H1 (cell line): Measurements from ENCODE around the gene PLBD2. TPM values are rescaled to one million over a fixed set of nuclear protein-coding genes. Genes with fewer than 3 reads are reported as not detected.

ENCODE experiments used
- CTCF ChIA-PET: fragments of 300-600 bp; sonication (Branson Sonifier 250); formaldehyde crosslinking; loops from one replicate; lab custom pipeline; 2021; ENCODE audit not compliant: partially characterized antibody; lab: Charles Lee
- POLR2A ChIA-PET: fragments of 300-600 bp; sonication (Branson Sonifier 250); formaldehyde crosslinking; loops from one replicate; lab custom pipeline; 2021; ENCODE audit warnings: inconsistent platforms; ENCODE audit not compliant: partially characterized antibody; lab: Charles Lee
- DNase-seq, 2 experiments: peaks; one replicate each; pipeline versions ENCODE4 v3.0.0 to v3.0.0-alpha.2; 2010 to 2022; ENCODE audit warnings: low spot score in 2 of 2, low read depth in 1 of 2, mixed read lengths in 1 of 2
- FAIRE-seq: peaks from 2 replicates; lab custom pipeline; 2011; peaks lifted over from hg19 to GRCh38; lab: Jason Lieb, UNC
- H2AFZ ChIP-seq: 2 replicates; pipeline ENCODE4 v1.8.1; 2012; ENCODE audit warnings: low read length, inconsistent platforms
- H2AK5ac ChIP-seq: 2 replicates; pipeline ENCODE4 v1.6.1; 2013; ENCODE audit warnings: low read depth, low read length
- H2BK120ac ChIP-seq: replicated peaks from 2 replicates; pipeline ENCODE3; 2013; ENCODE audit warnings: low read depth, low read length, inconsistent platforms
- H2BK12ac ChIP-seq: 2 replicates; pipeline ENCODE4 v1.6.1; 2013; ENCODE audit warnings: low read depth, low read length
- H2BK15ac ChIP-seq: 2 replicates; pipeline ENCODE4 v1.6.1; 2013; ENCODE audit warnings: low read length
- H2BK20ac ChIP-seq: 2 replicates; pipeline ENCODE4 v1.6.1; 2013; ENCODE audit warnings: low read length
- H2BK5ac ChIP-seq: 2 replicates; pipeline ENCODE4 v1.6.1; 2013; ENCODE audit warnings: low read depth, low read length
- H3K14ac ChIP-seq: 2 replicates; pipeline ENCODE4 v1.6.1; 2013; ENCODE audit warnings: inconsistent platforms; ENCODE audit not compliant: insufficient read length
- H3K18ac ChIP-seq: 2 replicates; pipeline ENCODE4 v1.6.1; 2013; ENCODE audit warnings: low read length; ENCODE audit errors: extremely low read depth
- H3K23ac ChIP-seq: 2 replicates; pipeline ENCODE4 v1.6.1; 2013; ENCODE audit warnings: inconsistent platforms; ENCODE audit not compliant: insufficient read length
- H3K23me2 ChIP-seq: 2 replicates; pipeline ENCODE4 v1.6.1; 2013; ENCODE audit warnings: low read depth, low read length
- H3K27ac ChIP-seq: 2 replicates; pipeline ENCODE4 v1.6.1; 2011; ENCODE audit warnings: low read depth, low read length, inconsistent platforms
- H3K27me3 ChIP-seq, 4 experiments: replicated peaks in 1 of 4; 1 replicate in 1 of 4; 2 replicates in 3 of 4; pipeline versions ENCODE4 v1.6.1 to v1.8.1; 2011 to 2013; ENCODE audit warnings: low read length in 3 of 4, mild to moderate bottlenecking in 3 of 4, inconsistent platforms in 2 of 4, mixed read lengths in 2 of 4, moderate library complexity in 1 of 4; ENCODE audit not compliant: control insufficient read depth in 3 of 4, insufficient read depth in 3 of 4; ENCODE audit errors: extremely low read depth in 1 of 4
- H3K36me3 ChIP-seq, 4 experiments: 2 replicates each; pipeline versions ENCODE4 v1.6.1 to v1.8.1; 2011 to 2013; ENCODE audit warnings: mild to moderate bottlenecking in 4 of 4, low read length in 3 of 4, moderate library complexity in 2 of 4, control low read depth in 1 of 4, inconsistent platforms in 1 of 4; ENCODE audit not compliant: insufficient read depth in 4 of 4, control insufficient read depth in 2 of 4
- H3K4ac ChIP-seq: replicated peaks from 2 replicates; pipeline ENCODE3; 2013; ENCODE audit warnings: low read length, low read depth, mixed read lengths, inconsistent platforms; ENCODE audit not compliant: insufficient read length
- H3K4me1 ChIP-seq, 4 experiments: replicated peaks in 1 of 4; 1 replicate in 1 of 4; 2 replicates in 3 of 4; pipeline versions ENCODE4 v1.6.1 to v1.8.1; 2011 to 2013; ENCODE audit warnings: low read length in 3 of 4, inconsistent platforms in 2 of 4, mixed read lengths in 1 of 4; ENCODE audit not compliant: insufficient read depth in 4 of 4, control insufficient read depth in 3 of 4
- H3K4me2 ChIP-seq, 2 experiments: 2 replicates each; pipeline versions ENCODE4 v1.6.1 to v1.8.1; 2011 to 2013; ENCODE audit warnings: low read depth in 2 of 2, low read length in 2 of 2, control low read depth in 1 of 2, inconsistent platforms in 1 of 2, mild to moderate bottlenecking in 1 of 2; ENCODE audit not compliant: insufficient read depth in 1 of 2
- H3K4me3 ChIP-seq, 4 experiments: fragments of 200-600, 300-600 bp in 1 of 4; sonication (generic), shearing (Covaris generic), sonication (Bioruptor Twin) in 1 of 4; 2 replicates each; pipeline versions ENCODE4 v1.5.1 to v1.8.1; 2011 to 2016; ENCODE audit warnings: low read length in 4 of 4, low read depth in 3 of 4, control low read depth in 2 of 4, inconsistent platforms in 2 of 4, mild to moderate bottlenecking in 2 of 4, mixed read lengths in 1 of 4, moderate library complexity in 1 of 4; ENCODE audit not compliant: insufficient read depth in 2 of 4; ENCODE audit errors: extremely low read depth in 1 of 4
- H3K56ac ChIP-seq: replicated peaks from 2 replicates; pipeline ENCODE3; 2013; ENCODE audit warnings: low read depth, mild to moderate bottlenecking, mixed read lengths, low read length, inconsistent platforms; ENCODE audit not compliant: insufficient read length
- H3K79me1 ChIP-seq: 2 replicates; pipeline ENCODE4 v1.6.1; 2013; ENCODE audit warnings: low read depth, low read length, control low read depth
- H3K79me2 ChIP-seq, 2 experiments: 2 replicates each; pipeline versions ENCODE4 v1.6.1 to v1.8.1; 2012 to 2013; ENCODE audit warnings: low read length in 2 of 2, mild to moderate bottlenecking in 2 of 2, inconsistent platforms in 1 of 2; ENCODE audit not compliant: insufficient read depth in 2 of 2, control insufficient read depth in 1 of 2
- H3K9ac ChIP-seq, 4 experiments: replicated peaks in 1 of 4; 1 replicate in 1 of 4; 2 replicates in 3 of 4; pipeline versions ENCODE4 v1.6.1 to v1.8.1; 2011 to 2013; ENCODE audit warnings: low read depth in 3 of 4, low read length in 3 of 4, control low read depth in 2 of 4, mild to moderate bottlenecking in 2 of 4, moderate library complexity in 2 of 4, inconsistent platforms in 1 of 4; ENCODE audit errors: extremely low read depth in 1 of 4
- H3K9me3 ChIP-seq, 2 experiments: 2 replicates each; pipeline versions ENCODE4 v1.6.1 to v1.8.1; 2012 to 2013; ENCODE audit warnings: mild to moderate bottlenecking in 2 of 2, moderate library complexity in 2 of 2, control low read depth in 1 of 2, inconsistent platforms in 1 of 2, low read depth in 1 of 2, low read length in 1 of 2, mixed read lengths in 1 of 2; ENCODE audit not compliant: insufficient read depth in 2 of 2
- H4K20me1 ChIP-seq, 2 experiments: replicated peaks in 1 of 2; 2 replicates each; pipeline versions ENCODE3 to v1.8.1; 2011 to 2013; ENCODE audit warnings: inconsistent platforms in 2 of 2, low read length in 2 of 2, mild to moderate bottlenecking in 1 of 2; ENCODE audit not compliant: insufficient read depth in 2 of 2, control insufficient read depth in 1 of 2
- H4K5ac ChIP-seq: 2 replicates; pipeline ENCODE4 v1.6.1; 2013; ENCODE audit warnings: low read length, low read depth, mixed read lengths, inconsistent platforms; ENCODE audit not compliant: insufficient read length
- H4K8ac ChIP-seq: 2 replicates; pipeline ENCODE4 v1.8.0; 2013; ENCODE audit warnings: mild to moderate bottlenecking, moderate library complexity, low read length, inconsistent platforms; ENCODE audit not compliant: insufficient read depth; ENCODE audit errors: extremely low read depth
- H4K91ac ChIP-seq: replicated peaks from 2 replicates; pipeline ENCODE3; 2013; ENCODE audit warnings: low read length, mixed read lengths, inconsistent platforms; ENCODE audit not compliant: insufficient read length
- CTBP2 ChIP-seq: IDR thresholded peaks from 2 replicates; pipeline ENCODE4 v1.7.0; 2011; ENCODE audit warnings: borderline replicate concordance, mild to moderate bottlenecking, moderate library complexity, mixed read lengths, low read length; ENCODE audit not compliant: insufficient read depth, insufficient read length
- KDM1A ChIP-seq: fragments of 200-600, 300-600 bp; sonication (generic); IDR thresholded peaks from 2 replicates; pipeline ENCODE4 v1.7.1; 2016; ENCODE audit warnings: mild to moderate bottlenecking, low read length, borderline replicate concordance
- WGBS, 2 experiments: shearing (Covaris generic) in 1 of 2; methylation state at CpG; one replicate each; pipeline versions ENCODE4 v1.1.6 to v1.1.7; 2013 to 2015; ENCODE audit warnings: low lambda C conversion rate in 2 of 2, mixed read lengths in 2 of 2, inconsistent platforms in 1 of 2, low coverage in 1 of 2, missing lambda C conversion rate in 1 of 2; ENCODE audit not compliant: insufficient replicate concordance in 2 of 2, insufficient coverage in 1 of 2, insufficient read length in 1 of 2; ENCODE audit errors: extremely low coverage in 1 of 2, missing lambda C conversion rate in 1 of 2; 5-methylcytosine and 5-hydroxymethylcytosine counted together
- polyA plus RNA-seq, 7 experiments: library from polyadenylated mRNA; depleted of rRNA in 3 of 7; stranded (reverse) in 5 of 7; unstranded in 2 of 7; fragments of >200 nt in 5 of 7; fragments of 200-250 nt in 2 of 7; gene quantifications; 1 replicate in 5 of 7; 2 replicates in 1 of 7; 4 replicates in 1 of 7; pipeline versions ENCODE4 v1.2.1 to v1.2.3, GENCODE V29; 2011 to 2013; ENCODE audit warnings: missing spikeins in 2 of 7, mixed read lengths in 2 of 7
- total RNA-seq: library from RNA; stranded (reverse); fragmentation: NEBNext Ultra II Directional; extraction: Animal tissue kit (Norgen Biotek cat#: 25700); gene quantifications from 2 replicates; pipeline ENCODE4 v1.2.1, GENCODE V29; 2021

Gene PLBD2
- total and polyA plus RNA-seq, 2 of the 8 experiments (the other 6 are each of a cell fraction or from before 2014, with no cell fraction given), result 16.8 to 33.5 TPM

DNA sequence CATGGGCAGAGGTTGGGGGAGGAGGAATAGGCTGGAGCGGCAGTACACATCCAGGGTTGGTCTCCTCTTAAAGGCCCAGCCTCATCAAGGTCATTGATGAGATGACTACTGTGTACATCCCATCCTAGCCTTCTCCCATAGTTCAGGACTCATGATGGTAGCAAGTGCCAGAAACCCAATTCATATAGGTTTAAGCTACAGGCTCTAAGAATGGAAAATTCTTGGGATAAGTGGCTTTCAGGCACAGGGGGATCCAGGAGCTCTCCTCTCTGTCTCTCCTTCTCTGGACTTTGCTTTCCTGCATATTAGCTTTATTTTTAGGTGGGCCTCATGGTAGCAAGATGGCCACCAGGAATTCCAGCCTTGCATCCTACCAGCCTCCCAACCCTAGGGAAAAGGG, 70.1 kb downstream of the PLBD2 start:
- no peak overlapping the region for H3K23ac ChIP-seq
- H2BK20ac ChIP-seq, result no peak overlapping the region
- DNase-seq, result no peak
- no peaks in the 10 kb centered on the region for H3K9me3 ChIP-seq
- no peak overlapping the region for H3K4me2 ChIP-seq
- H3K9ac ChIP-seq, result no peak overlapping the region
- H2BK12ac ChIP-seq, result no peak overlapping the region; the same call in 1 of the 2 replicates
- H3K14ac ChIP-seq, result no peak overlapping the region
- no peak overlapping the region for H3K4ac ChIP-seq
- H2BK5ac ChIP-seq, result 0 out of 2 replicates have a peak overlapping the region, but pooled peaks have one; percentile 20
- H3K27me3 ChIP-seq, result no peaks in the 10 kb centered on the region
- no peaks in the 10 kb centered on the region for H3K79me2 ChIP-seq
- H2AFZ ChIP-seq, result no peak overlapping the region
- H3K23me2 ChIP-seq, result peaks cover 8% of the 10 kb centered on the region
- H3K56ac ChIP-seq, result no peak overlapping the region
- no peaks in the 10 kb centered on the region for H3K36me3 ChIP-seq
- H4K8ac ChIP-seq, result no peak overlapping the region
- no peak overlapping the region for H2AK5ac ChIP-seq
- no peaks in the 10 kb centered on the region for H3K79me1 ChIP-seq
- no peak overlapping the region for H4K5ac ChIP-seq
- H4K91ac ChIP-seq, result no peak overlapping the region
- H2BK15ac ChIP-seq, result no peak overlapping the region
- no peak for FAIRE-seq
- no peak overlapping the region for H3K27ac ChIP-seq
- ChIA-PET CTCF (interaction anchor here (0.7 to 2.4 kb wide), 4 partner anchors 12 to 125 kb away, joined by 3 to 13 read pairs (median 4); no protein-coding TSS in a partner anchor), POLR2A (no interaction called here)
- no peak overlapping the region for H3K18ac ChIP-seq
- H2BK120ac ChIP-seq, result no peak overlapping the region
- H3K4me3 ChIP-seq, result no peak overlapping the region
- no peaks in the 10 kb centered on the region for H4K20me1 ChIP-seq
- no peaks in the 10 kb centered on the region; a peak in 1 of 7 replicates for H3K4me1 ChIP-seq
- TF ChIP-seq CTBP2 (no peak), KDM1A (peak; percentile 79; the same call in 1 of the 2 replicates)
- TF ChIP-seq, all 59 proteins: peak for 1
- 100% methylated on average over 1 of the region's 1 CpG; no CpG with 5 or more reads in 1 of the 2 experiments for WGBS, 2 experiments
